HCT116 (cell line): ENCODE results near the gene RPS6KC1. TPM values are rescaled to one million over a fixed set of nuclear protein-coding genes. Genes with fewer than 3 reads are reported as not detected.

ENCODE experiments used
- ATAC-seq: fragments of 200-7000 bp; cut with Tn5 transposase; 2 replicates; pipeline ENCODE4 v1.9.1; 2020; ENCODE audit warnings: mild to moderate bottlenecking, moderate library complexity
- BruUV-seq: library from RNA; stranded (reverse); fragments of 400-500 nt; replicated peaks from 2 replicates; lab custom pipeline; 2021; lab: Mats Ljungman, UMichigan
- CTCF ChIA-PET: fragments of 300-600 bp; sonication (Branson Sonifier 250); formaldehyde crosslinking; loops from one replicate; lab custom pipeline; 2021; ENCODE audit warnings: antibody characterized with exemption; lab: Charles Lee
- POLR2A ChIA-PET: fragments of 300-600, 350-600 bp; sonication (Branson Sonifier 250); formaldehyde crosslinking; loops from one replicate; lab custom pipeline; 2021; ENCODE audit warnings: antibody characterized with exemption; lab: Charles Lee
- RAD21 ChIA-PET, 2 experiments: fragments of 300-600 bp; sonication (Branson Sonifier 250); formaldehyde crosslinking; loops; one replicate each; lab custom pipeline; 2023; ENCODE audit warnings: low total read pairs in 2 of 2; ENCODE audit not compliant: uncharacterized antibody in 2 of 2, unreplicated experiment in 2 of 2, low non-redundant PET in 1 of 2; lab: Charles Lee
- DNase-seq: peaks from one replicate; pipeline ENCODE4 v3.0.0-alpha.2; 2010; ENCODE audit warnings: low read depth, low spot score
- H2AFZ ChIP-seq: fragments of 200-600 bp; shearing (Covaris generic), sonication (generic); 2 replicates; pipeline ENCODE4 v1.6.1; 2017; ENCODE audit warnings: low read depth, mixed run types, mixed read lengths, antibody characterized with exemption, low read length; ENCODE audit not compliant: poor library complexity, severe bottlenecking
- H3K27ac ChIP-seq: 2 replicates; pipeline ENCODE4 v1.5.1; 2012; ENCODE audit warnings: low read depth, low read length
- H3K27me3 ChIP-seq: fragments of 200-600 bp; sonication (generic); 2 replicates; pipeline ENCODE4 v1.6.1; 2016; ENCODE audit warnings: mixed run types, low read length, mixed read lengths; ENCODE audit not compliant: insufficient read depth
- H3K36me3 ChIP-seq, 2 experiments: fragments of 200-500 bp in 1 of 2; fragments of 200-600 bp in 1 of 2; sonication (Bioruptor generic) in 1 of 2; sonication (generic) in 1 of 2; 2 replicates each; pipeline versions ENCODE4 v1.5.1 to v1.6.1; 2014 to 2016; ENCODE audit warnings: low read length in 2 of 2, inconsistent platforms in 1 of 2, mixed read lengths in 1 of 2, mixed run types in 1 of 2; ENCODE audit not compliant: insufficient read depth in 2 of 2, control insufficient read depth in 1 of 2
- H3K4me1 ChIP-seq, 2 experiments: fragments of 200-600 bp in 1 of 2; sonication (generic) in 1 of 2; 2 replicates each; pipeline versions ENCODE4 v1.5.1 to v1.6.1; 2012 to 2017; ENCODE audit warnings: low read length in 2 of 2, inconsistent platforms in 1 of 2, mild to moderate bottlenecking in 1 of 2, mixed read lengths in 1 of 2, mixed run types in 1 of 2, moderate library complexity in 1 of 2; ENCODE audit not compliant: insufficient read depth in 2 of 2, control insufficient read depth in 1 of 2
- H3K4me2 ChIP-seq: fragments of 200-600 bp; sonication (generic); 2 replicates; pipeline ENCODE4 v1.6.1; 2017; ENCODE audit warnings: mixed run types, low read length, mixed read lengths
- H3K4me3 ChIP-seq, 2 experiments: fragments of 200-600 bp in 1 of 2; sonication (generic) in 1 of 2; replicated peaks in 1 of 2; 2 replicates each; pipeline ENCODE4 v1.5.1; 2011 to 2016; ENCODE audit warnings: low read length in 2 of 2, control low read depth in 1 of 2, low read depth in 1 of 2, mild to moderate bottlenecking in 1 of 2, mixed read lengths in 1 of 2, mixed run types in 1 of 2
- H3K79me2 ChIP-seq: fragments of 200-600 bp; sonication (generic); 2 replicates; pipeline ENCODE4 v1.6.1; 2017; ENCODE audit warnings: mild to moderate bottlenecking, mixed run types, low read length, moderate library complexity, mixed read lengths; ENCODE audit not compliant: insufficient read depth
- H3K9ac ChIP-seq: fragments of 200-600 bp; sonication (generic); 2 replicates; pipeline ENCODE4 v1.6.1; 2016; ENCODE audit warnings: low read length, mixed read lengths
- H3K9me2 ChIP-seq: fragments of 200-600 bp; sonication (generic), shearing (Covaris generic); 2 replicates; pipeline ENCODE4 v1.6.1; 2017; ENCODE audit warnings: mixed run types, mild to moderate bottlenecking, moderate library complexity; ENCODE audit not compliant: insufficient read depth
- H3K9me3 ChIP-seq, 2 experiments: fragments of 200-500 bp in 1 of 2; fragments of 200-600 bp in 1 of 2; sonication (Bioruptor generic) in 1 of 2; sonication (generic) in 1 of 2; 2 replicates each; pipeline ENCODE4 v1.6.1; 2014 to 2017; ENCODE audit warnings: low read length in 2 of 2, mixed read lengths in 2 of 2, inconsistent platforms in 1 of 2, low read depth in 1 of 2, mild to moderate bottlenecking in 1 of 2, mixed run types in 1 of 2, moderate library complexity in 1 of 2; ENCODE audit not compliant: control insufficient read depth in 1 of 2, insufficient read depth in 1 of 2
- H4K20me1 ChIP-seq: fragments of 200-600 bp; sonication (generic), shearing (Covaris generic); 2 replicates; pipeline ENCODE4 v1.6.1; 2017; ENCODE audit warnings: mixed run types, mild to moderate bottlenecking, moderate library complexity; ENCODE audit not compliant: insufficient read depth
- CBX3 ChIP-seq: IDR thresholded peaks from 2 replicates; pipeline ENCODE4 v1.6.1; 2012; ENCODE audit warnings: low read depth
- CEBPB ChIP-seq: IDR thresholded peaks from 2 replicates; pipeline ENCODE4 v1.6.1; 2012; ENCODE audit warnings: low read depth
- EGR1 ChIP-seq: IDR thresholded peaks from 2 replicates; pipeline ENCODE4 v1.6.1; 2012; ENCODE audit warnings: low read depth
- ELF1 ChIP-seq: IDR thresholded peaks from 2 replicates; pipeline ENCODE4 v1.6.1; 2012; ENCODE audit warnings: low read depth, borderline replicate concordance
- EZH2 ChIP-seq: fragments of 200-600 bp; sonication (generic); IDR thresholded peaks from 2 replicates; pipeline ENCODE4 v1.6.1; 2017; ENCODE audit warnings: antibody characterized with exemption, mixed run types
- EZH2phosphoT487 ChIP-seq: fragments of 200-600 bp; IDR thresholded peaks from 2 replicates; pipeline ENCODE4 v1.6.1; 2018; ENCODE audit warnings: antibody characterized with exemption, borderline replicate concordance
- FOSL1 ChIP-seq: IDR thresholded peaks from 2 replicates; pipeline ENCODE4 v1.6.1; 2012; ENCODE audit warnings: low read depth
- JUND ChIP-seq: IDR thresholded peaks from 2 replicates; pipeline ENCODE4 v1.6.1; 2012
- POLR2A ChIP-seq: IDR thresholded peaks from 2 replicates; pipeline ENCODE4 v1.7.0; 2011; ENCODE audit warnings: borderline replicate concordance; ENCODE audit not compliant: insufficient read depth, insufficient read length; ENCODE audit errors: extremely low read depth
- POLR2AphosphoS5 ChIP-seq: IDR thresholded peaks from 2 replicates; pipeline ENCODE4 v1.6.1; 2011; ENCODE audit warnings: mild to moderate bottlenecking, low read depth, low read length, moderate library complexity
- RAD21 ChIP-seq: IDR thresholded peaks from 2 replicates; pipeline ENCODE4 v1.6.1; 2012; ENCODE audit warnings: low read depth, mild to moderate bottlenecking
- SIN3A ChIP-seq: IDR thresholded peaks from 2 replicates; pipeline ENCODE4 v1.6.1; 2012; ENCODE audit warnings: low read depth
- SP1 ChIP-seq: IDR thresholded peaks from 2 replicates; pipeline ENCODE4 v1.6.1; 2012; ENCODE audit warnings: low read depth
- SRF ChIP-seq: IDR thresholded peaks from 2 replicates; pipeline ENCODE4 v1.6.1; 2012; ENCODE audit warnings: low read depth
- TCF7L2 ChIP-seq: IDR thresholded peaks from 2 replicates; pipeline ENCODE4 v1.7.0; 2011; ENCODE audit warnings: borderline replicate concordance, inconsistent platforms; ENCODE audit not compliant: insufficient read depth, insufficient read length; ENCODE audit errors: extremely low read depth
- YY1 ChIP-seq: IDR thresholded peaks from 2 replicates; pipeline ENCODE4 v1.6.1; 2011; ENCODE audit warnings: low read length, low read depth, moderate library complexity, mild to moderate bottlenecking; ENCODE audit not compliant: insufficient replicate concordance; ENCODE audit errors: extremely low read depth
- ZNF274 ChIP-seq: fragments of 200-500 bp; sonication (Bioruptor generic); IDR thresholded peaks from 2 replicates; pipeline ENCODE4 v1.6.1; 2014; ENCODE audit warnings: mild to moderate bottlenecking, low read depth, low read length, inconsistent platforms
- intact Hi-C: fragments of 100-400 bp; cut with micrococcal nuclease; formaldehyde crosslinking; loops from 2 replicates; pipeline ENCODE4 v1.10.0; 2022
- total RNA-seq: library from RNA; stranded (reverse); gene quantifications from one replicate; pipeline ENCODE4 v1.2.1, GENCODE V29; 2021; ENCODE audit not compliant: unreplicated experiment
- TF ChIP-seq, protein P1 (sequence below): IDR thresholded peaks from 2 replicates; pipeline ENCODE4 v1.6.1; 2012
- TF ChIP-seq, protein P2 (sequence below): IDR thresholded peaks from 2 replicates; pipeline ENCODE4 v1.6.1; 2012
- TF ChIP-seq, protein P3 (sequence below): IDR thresholded peaks from 2 replicates; pipeline ENCODE4 v1.6.1; 2012; ENCODE audit warnings: low read depth
- TF ChIP-seq, protein P4 (sequence below), 3 experiments: fragments of 200-600 bp in 1 of 3; sonication (generic) in 1 of 3; IDR thresholded peaks in 2 of 3; conservative IDR thresholded peaks in 1 of 3; 2 replicates each; pipeline ENCODE4 v1.5.1; 2012 to 2017; ENCODE audit warnings: low read depth in 2 of 3, low read length in 2 of 3, antibody characterized with exemption in 1 of 3, borderline replicate concordance in 1 of 3, control low read depth in 1 of 3, mild to moderate bottlenecking in 1 of 3, mixed read lengths in 1 of 3, mixed run types in 1 of 3, moderate library complexity in 1 of 3; ENCODE audit not compliant: insufficient read depth in 1 of 3

RPS6KC1 gene
- total RNA-seq, 1 experiment from 2014 or later, result 15.9 TPM

DNA sequence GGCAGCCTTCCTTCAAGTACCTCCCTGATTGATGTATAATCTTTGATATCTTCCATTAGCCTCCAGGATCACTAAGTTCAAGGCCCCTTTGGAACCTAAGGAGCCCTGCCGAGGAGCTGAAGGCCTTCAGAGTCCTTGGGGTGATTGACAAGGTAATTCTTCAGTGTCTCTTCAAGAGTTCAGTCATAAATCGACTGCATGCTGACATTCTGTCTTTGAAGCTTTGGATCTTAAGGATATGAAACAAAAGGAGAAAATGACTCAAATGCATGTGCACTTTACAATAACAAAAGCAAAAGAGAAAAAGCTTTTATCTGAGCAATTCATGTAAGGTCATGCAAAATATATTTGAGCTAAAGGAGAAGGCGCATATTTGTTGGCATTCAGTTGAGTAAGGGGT is 125.3 kb downstream of the RPS6KC1 start:
- H3K27ac ChIP-seq, result peak overlapping the region; percentile 67; the same call in 1 of the 2 replicates
- H3K36me3 ChIP-seq, result no peaks in the 10 kb centered on the region
- H3K79me2 ChIP-seq, result no peaks in the 10 kb centered on the region
- no peak overlapping the region for H2AFZ ChIP-seq
- no peaks in the 10 kb centered on the region for H4K20me1 ChIP-seq
- DNase-seq (peak; percentile 73), ATAC-seq (peak; percentile 94)
- H3K9ac ChIP-seq, result no peak overlapping the region
- BruUV-seq, result no TSS peak
- ChIA-PET POLR2A (no interaction called here), CTCF (no interaction called here), RAD21 (no interaction called here)
- intact Hi-C loops, result no loop called here
- peaks cover 26 to 27% of the 10 kb centered on the region in 2 experiments for H3K4me1 ChIP-seq
- peak overlapping the region; percentile 4; the same call in 1 of the 2 replicates for H3K4me2 ChIP-seq
- H3K4me3 ChIP-seq, result no peak overlapping the region
- H3K27me3 ChIP-seq, result no peaks in the 10 kb centered on the region
- H3K9me2 ChIP-seq, result no peaks in the 10 kb centered on the region
- H3K9me3 ChIP-seq, result no peaks in the 10 kb centered on the region
- TF ChIP-seq SIN3A (peak; percentile 50; the same call in 1 of the 2 replicates), EZH2phosphoT487 (no peak), RAD21 (no peak), SP1 (peak; percentile 79), CEBPB (peak; percentile 74), ZNF274 (no peak), SRF (0 out of 2 replicates have a peak, but pooled peaks have one; percentile 16), POLR2A (no peak), POLR2AphosphoS5 (peak; percentile 19; the same call in 1 of the 2 replicates), YY1 (no peak), TCF7L2 (peak; percentile 95), JUND (peak; percentile 91), EZH2 (no peak), ELF1 (no peak), EGR1 (no peak), CBX3 (peak; percentile 73; the same call in 1 of the 2 replicates), FOSL1 (peak; percentile 78)
- TF ChIP-seq, protein P1, sequence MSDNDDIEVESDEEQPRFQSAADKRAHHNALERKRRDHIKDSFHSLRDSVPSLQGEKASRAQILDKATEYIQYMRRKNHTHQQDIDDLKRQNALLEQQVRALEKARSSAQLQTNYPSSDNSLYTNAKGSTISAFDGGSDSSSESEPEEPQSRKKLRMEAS, result peak; percentile 57; the same call in 1 of the 2 replicates
- TF ChIP-seq, protein P2, sequence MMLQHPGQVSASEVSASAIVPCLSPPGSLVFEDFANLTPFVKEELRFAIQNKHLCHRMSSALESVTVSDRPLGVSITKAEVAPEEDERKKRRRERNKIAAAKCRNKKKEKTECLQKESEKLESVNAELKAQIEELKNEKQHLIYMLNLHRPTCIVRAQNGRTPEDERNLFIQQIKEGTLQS, result no peak
- TF ChIP-seq, protein P3, sequence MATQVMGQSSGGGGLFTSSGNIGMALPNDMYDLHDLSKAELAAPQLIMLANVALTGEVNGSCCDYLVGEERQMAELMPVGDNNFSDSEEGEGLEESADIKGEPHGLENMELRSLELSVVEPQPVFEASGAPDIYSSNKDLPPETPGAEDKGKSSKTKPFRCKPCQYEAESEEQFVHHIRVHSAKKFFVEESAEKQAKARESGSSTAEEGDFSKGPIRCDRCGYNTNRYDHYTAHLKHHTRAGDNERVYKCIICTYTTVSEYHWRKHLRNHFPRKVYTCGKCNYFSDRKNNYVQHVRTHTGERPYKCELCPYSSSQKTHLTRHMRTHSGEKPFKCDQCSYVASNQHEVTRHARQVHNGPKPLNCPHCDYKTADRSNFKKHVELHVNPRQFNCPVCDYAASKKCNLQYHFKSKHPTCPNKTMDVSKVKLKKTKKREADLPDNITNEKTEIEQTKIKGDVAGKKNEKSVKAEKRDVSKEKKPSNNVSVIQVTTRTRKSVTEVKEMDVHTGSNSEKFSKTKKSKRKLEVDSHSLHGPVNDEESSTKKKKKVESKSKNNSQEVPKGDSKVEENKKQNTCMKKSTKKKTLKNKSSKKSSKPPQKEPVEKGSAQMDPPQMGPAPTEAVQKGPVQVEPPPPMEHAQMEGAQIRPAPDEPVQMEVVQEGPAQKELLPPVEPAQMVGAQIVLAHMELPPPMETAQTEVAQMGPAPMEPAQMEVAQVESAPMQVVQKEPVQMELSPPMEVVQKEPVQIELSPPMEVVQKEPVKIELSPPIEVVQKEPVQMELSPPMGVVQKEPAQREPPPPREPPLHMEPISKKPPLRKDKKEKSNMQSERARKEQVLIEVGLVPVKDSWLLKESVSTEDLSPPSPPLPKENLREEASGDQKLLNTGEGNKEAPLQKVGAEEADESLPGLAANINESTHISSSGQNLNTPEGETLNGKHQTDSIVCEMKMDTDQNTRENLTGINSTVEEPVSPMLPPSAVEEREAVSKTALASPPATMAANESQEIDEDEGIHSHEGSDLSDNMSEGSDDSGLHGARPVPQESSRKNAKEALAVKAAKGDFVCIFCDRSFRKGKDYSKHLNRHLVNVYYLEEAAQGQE, result no peak
- TF ChIP-seq, protein P4, sequence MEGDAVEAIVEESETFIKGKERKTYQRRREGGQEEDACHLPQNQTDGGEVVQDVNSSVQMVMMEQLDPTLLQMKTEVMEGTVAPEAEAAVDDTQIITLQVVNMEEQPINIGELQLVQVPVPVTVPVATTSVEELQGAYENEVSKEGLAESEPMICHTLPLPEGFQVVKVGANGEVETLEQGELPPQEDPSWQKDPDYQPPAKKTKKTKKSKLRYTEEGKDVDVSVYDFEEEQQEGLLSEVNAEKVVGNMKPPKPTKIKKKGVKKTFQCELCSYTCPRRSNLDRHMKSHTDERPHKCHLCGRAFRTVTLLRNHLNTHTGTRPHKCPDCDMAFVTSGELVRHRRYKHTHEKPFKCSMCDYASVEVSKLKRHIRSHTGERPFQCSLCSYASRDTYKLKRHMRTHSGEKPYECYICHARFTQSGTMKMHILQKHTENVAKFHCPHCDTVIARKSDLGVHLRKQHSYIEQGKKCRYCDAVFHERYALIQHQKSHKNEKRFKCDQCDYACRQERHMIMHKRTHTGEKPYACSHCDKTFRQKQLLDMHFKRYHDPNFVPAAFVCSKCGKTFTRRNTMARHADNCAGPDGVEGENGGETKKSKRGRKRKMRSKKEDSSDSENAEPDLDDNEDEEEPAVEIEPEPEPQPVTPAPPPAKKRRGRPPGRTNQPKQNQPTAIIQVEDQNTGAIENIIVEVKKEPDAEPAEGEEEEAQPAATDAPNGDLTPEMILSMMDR (IDR thresholded peaks at IDR 0.05 in 2 of 3, conservative IDR thresholded peaks at IDR 0.05 in 1 of 3; ENCODE audit: borderline replicate concordance in 1 of 3, insufficient read depth in 1 of 3, low read depth in 2 of 3, low read length in 2 of 3), result no peak
